IPS-NIHi7 (cell line): ENCODE data around the gene BOLL.
"Not testable (repeated sequence)": the region's sequence is repeated elsewhere in the genome, so short reads cannot be mapped to it uniquely, and the experiment has no call there.

Experiments
- DNase-seq: peaks from one replicate; pipeline ENCODE4 v3.0.0; 2012; ENCODE audit warnings: mixed read lengths; ENCODE audit errors: extremely low spot score

The BOLL gene, protein sequence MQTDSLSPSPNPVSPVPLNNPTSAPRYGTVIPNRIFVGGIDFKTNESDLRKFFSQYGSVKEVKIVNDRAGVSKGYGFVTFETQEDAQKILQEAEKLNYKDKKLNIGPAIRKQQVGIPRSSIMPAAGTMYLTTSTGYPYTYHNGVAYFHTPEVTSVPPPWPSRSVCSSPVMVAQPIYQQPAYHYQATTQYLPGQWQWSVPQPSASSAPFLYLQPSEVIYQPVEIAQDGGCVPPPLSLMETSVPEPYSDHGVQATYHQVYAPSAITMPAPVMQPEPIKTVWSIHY

DNA sequence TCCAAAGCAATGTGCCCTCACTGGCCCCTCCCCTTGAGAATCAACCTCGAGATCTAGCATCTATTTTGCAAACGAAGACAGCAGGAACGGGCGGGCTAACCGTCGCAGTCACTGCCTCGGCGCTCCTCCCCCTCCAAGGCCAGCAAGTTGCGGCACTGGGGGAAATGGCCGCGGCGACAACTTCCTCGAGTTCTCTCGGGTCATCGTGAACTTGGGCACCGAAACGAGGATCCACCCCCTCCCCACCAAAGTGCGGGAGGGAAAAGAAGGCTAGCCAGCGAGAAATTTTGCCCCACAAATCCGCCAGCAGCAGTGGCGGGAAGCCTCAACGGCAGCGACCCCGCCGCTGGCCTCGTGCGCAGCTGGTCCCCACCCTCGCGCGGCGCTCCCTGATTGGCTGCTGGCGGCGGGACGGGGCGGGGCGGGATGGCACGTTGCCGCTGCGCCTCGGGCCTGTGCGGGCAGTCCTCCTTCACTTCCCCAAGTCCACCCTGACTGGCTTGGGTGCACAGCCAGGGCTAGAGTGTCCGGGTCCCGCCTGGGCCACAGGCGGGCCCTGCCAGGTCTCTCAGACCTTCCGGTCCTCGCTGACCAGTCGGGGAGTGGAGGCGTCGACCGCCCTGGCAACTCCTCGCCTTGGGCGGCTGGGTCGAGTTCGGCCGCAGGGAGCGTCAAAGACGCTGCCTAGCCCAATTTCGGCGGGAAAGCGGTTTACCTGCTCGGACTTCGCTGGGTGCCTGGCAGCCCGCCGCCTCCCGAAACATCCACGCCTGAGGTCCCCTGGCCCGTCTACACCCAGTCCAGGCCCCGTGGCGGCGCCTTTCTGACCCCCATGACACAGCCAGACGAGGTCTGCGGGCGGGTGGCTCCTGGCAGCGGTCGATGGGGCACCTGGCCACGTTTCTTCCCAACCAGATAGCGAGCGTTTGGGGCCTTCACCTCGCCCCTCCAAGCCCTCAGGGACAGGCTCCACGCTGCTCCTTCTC is at the start of gene BOLL:
Gene BOLL (minus strand): TSS at position 364 of the 986 bp plus-strand sequence. CDS start 3,469 bp downstream, outside the sequence.
- DNase-seq: no peak

DNA sequence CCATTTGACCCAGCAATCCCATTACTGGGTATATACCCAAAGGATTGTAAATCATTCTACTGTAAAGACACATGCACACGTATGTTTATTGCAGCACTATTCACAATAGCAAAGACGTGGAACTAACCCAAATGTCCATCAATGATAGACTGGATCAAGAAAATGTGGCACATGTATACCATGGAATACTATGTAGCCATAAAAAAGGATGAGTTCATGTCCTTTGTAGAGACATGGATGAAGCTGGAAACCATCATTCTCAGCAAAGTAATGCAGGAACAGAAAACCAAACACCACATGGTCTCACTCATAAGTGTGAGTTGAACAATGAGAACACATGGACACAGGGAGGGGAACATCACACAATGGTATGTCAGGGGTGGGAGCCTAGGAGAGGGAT is 49.7 kb upstream of the BOLL start:
- not testable (repeated sequence) for DNase-seq

DNA sequence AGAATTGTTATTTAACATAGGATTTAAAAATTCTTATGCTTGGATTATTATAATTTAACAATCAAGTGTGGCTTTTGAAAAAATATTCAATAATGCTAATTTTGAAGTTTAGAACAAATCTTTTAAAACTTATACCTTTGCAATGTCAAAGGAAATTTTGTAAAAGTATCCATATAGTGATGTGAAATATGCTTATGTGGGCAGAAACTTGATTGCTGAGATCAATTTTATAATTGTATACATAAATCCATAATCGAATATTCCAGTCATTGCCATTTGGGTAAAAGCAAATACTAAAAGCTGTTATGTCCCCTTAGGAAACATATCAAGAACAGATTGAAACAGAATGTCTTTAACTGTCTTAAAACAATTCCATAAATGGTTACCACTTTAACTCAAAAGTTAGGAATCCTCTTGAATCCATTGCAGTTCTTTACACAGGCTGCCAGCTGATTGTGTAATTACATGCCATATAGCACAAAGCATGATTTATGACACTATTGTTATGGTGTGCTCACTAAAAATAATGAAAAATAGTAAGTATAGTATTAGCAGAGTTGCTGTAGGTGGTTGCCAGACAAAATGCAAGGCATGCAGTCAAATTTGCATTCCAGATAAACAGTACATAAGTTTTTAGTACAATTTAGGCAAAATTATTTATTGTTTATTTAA is 43.5 kb upstream of the BOLL start:
- DNase-seq: no peak

DNA sequence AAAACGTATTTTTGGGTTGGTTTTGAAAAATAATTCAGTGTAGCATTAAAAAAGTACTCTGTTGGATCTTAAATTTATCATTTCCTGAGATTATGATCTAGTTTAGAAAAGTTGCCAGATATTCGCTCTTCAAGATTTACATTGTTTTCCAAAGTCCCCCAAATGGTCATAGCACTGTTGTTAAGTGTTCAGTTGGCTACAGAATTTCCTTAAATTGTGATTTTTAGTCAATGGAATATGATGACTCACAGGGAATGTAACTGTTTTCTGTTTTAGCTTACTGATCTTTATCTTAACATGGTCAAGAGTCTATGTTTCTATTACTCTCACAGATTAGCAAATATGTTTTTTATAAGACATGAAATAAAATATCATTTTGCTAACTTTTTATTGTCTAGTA is 42.5 kb upstream of the BOLL start:
- DNase-seq: no peak

DNA sequence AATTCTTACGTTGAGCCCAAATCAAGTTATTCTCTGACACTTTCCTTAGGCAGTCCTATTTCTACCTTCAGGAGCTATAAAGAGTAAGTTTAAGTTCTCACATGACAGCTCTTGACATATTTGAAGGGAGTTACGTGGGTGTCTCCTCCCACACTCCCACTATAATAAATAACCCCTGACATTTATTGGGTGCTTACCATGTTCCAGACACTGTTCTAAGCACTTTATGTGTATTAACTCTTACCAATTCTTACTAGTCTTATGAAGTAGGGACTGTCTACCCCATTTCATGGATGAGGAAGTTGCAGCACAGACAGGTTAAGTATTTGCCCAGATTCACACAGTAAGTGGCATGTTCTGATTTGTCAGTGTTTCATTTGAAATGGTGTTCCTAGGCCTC is 37.2 kb upstream of the BOLL start:
- no peak for DNase-seq

DNA sequence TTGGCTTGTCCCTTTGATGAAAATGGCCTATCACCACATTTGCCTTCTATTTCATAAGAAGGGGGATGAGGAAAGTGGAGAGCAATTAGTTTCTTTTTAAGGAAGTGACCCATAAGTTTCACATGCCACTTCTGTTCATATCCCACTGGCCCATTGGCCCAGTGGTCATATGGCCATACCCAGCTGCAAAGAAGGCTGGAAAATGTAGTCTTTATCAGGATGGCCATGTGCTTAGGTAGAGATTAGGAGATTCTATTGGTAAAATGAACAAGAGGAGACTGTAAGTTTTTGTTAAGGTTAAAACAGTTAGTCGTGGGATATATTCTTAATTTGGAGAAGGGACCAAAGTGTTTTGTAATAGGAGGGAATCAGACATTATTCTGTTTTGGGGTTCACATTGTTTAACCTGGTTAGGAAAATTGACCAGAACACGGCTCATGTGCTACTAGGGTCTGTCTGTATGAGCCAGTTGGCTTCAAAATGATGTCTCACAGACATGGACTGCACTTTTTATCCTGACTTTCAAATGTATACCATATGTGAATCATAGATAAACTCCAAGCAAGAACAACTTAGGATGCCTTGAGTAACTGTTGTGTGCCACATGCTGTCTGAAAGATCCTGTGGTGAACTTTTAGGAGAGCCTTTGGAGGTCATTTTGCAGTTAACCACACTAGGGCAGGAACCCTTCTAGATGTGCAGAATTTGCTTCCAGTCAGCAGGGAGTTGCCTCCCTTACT is 36.6 kb upstream of the BOLL start:
- DNase-seq: no peak

DNA sequence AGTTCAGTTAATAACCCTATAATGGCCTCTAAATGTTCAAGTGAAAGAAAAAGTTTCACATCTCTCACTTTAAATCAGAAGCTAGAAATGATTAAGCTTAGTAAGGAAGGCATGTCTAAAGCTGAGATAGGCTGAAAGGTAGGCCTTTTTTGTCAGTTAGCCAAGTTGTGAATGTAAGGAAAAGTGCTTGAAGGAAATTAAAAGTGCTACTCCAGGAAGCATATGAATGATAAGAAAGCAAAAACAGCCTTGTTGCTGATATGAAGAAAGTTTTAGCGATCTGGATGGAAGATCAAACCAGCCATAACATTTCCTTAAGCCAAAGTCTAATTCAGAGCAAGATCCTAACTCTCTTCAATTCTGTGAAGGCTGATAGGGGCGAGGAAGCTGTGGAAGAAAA is 29.4 kb upstream of the BOLL start:
- no peak for DNase-seq

DNA sequence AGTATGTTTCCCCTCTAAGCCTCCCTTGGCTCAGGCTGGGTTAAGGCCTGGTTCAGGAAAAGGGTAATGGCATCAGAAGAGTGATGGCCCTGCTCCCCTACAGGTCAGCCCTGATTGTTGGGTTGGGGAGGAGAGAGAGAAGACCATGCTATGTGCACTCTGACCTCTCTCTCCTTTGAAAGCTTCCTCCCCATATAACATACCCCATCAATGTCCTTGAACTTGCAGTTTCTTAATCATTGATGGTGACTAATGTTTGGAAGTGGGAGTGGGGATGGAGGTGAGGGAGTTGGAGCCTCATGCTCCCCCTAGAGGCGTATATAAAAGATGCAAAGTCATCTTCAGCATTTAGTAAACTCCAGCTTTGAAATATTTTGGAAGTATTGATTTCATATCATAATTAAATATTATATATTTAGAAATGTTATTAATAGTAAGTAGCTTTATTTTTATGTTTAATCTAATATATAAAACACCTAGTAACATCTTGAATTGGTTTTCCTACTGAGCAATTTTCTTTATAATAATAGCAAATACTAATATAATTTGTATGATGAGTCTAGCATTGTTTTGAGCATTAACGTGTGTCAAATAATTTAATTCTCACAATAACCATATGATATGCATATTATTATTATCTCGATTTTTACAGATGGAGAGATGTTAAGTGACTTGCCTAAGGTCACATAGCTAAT is 28.1 kb upstream of the BOLL start:
- DNase-seq: peak; percentile 41

DNA sequence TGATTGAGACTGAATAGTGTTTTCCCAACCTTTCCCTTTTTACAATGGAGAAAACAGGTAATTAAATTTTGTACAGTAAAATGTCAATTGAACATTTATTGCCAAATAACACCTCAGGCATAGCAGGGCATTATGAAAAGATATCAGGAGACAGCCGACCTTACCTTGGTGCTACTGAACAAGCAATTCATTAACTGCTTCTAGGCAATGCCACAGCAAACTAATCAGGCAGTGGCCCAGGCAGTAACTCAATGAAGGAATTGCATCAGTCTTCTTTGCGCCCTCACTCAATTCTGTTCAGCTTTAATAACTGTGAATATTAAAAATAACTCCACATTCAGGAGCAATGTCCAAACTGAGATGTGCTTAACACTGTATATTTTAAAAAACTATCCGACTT is 25.4 kb upstream of the BOLL start:
- no peak for DNase-seq

DNA sequence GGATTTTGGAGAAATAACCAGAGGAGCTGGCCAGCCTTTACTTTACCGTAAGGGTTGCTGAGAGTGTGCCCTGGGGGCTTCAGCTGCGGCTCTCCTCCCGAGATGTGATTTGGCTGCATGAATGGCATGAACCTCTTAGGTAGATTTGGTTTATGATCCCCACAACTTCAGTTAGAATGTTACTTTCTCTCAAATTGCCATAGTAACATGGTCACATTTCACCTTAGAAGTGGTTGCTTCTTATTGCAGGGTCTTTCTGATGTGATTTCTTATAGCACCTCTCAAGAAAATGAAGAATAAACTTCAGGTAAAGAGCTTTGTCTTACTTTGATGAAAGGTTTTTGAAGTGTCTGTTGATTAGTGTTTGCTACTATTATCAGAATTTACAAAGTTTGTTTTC is 24.9 kb upstream of the BOLL start:
- DNase-seq: no peak

DNA sequence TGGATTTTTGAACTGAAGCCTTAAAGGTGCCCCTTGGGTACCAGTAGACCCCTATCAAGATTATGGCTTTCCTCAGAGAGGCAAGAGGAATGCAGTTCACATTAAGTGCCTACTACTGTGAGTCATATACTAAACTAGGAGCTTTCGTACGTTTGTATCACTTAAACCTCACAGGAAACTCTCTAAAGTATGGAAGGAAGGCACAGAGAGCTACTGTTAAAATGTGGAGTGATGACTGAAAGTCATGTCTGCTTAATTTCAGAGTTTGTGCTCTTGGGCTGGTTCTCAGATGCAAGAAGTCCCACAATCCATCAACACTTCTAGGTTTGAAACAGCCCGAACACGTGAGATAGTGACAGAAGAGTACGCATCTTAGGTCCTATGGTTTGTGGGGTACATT is 23.9 kb upstream of the BOLL start:
- no peak for DNase-seq

DNA sequence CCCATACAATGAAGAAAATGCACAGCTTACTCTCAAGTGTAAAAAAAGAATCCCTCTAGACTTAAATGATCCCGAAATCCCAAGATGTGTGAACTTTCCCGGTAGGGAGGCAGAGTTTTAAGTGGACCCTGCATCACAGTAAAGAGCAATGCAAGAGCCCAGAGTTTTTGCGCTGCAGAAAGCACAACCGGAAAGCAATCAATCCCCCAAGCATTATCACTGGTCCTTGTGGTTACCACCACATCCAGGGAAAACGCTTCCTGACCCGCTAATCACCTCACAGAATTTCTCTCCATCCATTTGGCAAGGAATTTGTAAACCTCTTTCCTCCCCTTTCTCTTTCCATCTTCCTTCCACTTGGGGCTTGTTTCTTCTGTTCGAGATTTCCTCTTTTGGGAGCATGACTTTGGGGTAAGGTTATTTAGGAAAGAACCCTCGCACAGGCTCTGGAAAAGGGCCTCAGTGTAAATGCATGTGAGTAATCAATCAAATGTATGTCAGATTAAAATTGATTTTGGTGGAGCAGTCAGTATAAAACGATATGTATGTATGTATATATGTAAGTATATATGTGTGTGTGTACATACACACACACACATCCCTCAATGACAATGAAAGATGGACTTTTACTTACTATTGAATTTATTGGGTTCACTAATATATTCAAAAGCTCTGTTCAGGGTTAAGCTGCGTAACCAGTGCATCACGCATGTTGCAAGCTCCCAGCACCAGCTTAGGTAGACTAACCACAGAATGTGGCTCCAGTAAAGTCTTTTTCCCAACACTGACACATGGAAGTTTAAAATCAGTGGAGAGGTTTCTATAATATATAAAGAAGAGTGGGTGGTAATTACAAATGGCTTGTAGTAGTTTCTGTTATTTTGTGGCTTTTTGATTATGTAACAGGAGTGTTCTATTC is 20.9 kb upstream of the BOLL start:
- DNase-seq: peak; percentile 22

DNA sequence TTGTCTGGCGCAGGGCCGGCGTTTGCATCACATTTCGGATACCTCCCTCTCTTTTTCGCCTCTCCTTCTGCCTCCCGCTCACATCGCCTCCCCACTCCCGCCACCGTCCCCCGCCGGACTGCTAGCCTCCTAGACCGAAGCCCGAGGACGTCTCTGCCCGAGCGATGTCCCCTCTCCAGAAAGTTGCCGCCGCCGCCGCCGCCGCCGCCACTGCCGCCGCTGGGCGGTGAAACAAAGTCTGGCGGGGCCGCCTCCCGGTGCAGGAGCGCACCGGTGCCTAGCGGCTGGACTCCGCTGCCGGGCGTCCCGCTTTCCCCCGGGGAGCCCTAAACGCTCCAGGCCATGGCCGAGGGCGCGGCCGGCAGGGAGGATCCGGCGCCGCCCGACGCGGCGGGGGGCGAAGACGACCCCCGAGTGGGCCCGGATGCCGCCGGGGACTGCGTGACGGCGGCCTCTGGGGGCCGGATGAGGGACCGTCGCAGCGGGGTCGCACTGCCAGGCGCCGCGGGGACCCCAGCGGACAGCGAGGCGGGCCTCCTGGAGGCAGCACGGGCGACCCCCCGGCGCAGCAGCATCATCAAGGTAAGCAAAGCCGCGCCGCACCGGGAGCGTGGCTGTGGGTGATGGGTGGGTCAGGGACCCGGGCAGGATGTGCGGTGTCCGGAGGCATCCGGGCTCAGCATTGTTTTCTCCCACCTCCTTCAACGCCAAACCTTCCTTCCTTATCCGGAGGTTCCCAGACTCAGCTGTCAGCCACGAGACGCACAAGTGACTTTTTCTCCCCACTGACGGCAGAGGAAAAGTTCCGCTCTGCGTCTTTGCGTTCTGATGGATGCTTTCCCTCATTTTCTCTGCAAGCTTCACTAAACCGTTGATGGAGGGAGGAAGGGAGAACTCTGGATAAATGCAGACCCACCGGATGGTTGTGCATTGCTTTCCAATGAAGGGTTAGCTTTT is 19.9 kb upstream of the BOLL start:
- DNase-seq: peak; percentile 25

DNA sequence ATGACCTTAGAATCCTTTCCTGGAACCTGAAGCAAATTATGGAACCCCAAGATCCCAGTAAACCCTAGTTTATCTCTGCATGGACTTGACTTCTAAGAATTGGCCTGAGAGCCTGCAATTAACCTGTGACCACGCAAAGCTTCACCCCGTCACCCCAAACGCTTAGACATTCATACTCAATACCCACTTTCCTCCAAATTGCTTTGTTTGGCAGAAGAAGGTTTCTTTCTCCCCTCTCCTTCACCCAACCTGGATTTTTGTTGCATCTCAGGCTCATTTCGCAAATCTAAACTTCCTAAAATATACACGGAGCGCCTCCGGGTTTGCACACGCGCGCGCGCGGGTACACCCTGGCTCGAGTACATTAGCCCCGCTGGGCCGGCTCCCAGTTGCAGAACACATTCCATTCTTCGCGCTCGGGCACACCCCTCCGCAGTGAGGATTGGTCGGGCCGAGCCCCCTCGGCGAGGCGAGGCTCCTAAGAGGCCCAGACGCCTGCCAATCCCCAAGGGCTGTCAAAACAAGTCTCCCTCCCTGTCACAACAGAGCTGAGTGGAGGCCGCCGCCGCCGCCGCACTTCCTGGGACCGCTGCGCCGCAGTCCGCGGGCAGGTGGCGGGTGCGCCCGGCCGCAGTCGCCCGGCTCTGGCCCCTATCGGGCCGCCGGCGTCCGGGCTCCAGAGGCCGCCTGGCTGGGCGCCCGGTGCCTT is 19.1 kb upstream of the BOLL start, which contains the start of gene PLCL1:
Gene PLCL1 (plus strand): TSS at position 545 of the 709 bp plus-strand sequence.
- DNase-seq: peak; percentile 96

DNA sequence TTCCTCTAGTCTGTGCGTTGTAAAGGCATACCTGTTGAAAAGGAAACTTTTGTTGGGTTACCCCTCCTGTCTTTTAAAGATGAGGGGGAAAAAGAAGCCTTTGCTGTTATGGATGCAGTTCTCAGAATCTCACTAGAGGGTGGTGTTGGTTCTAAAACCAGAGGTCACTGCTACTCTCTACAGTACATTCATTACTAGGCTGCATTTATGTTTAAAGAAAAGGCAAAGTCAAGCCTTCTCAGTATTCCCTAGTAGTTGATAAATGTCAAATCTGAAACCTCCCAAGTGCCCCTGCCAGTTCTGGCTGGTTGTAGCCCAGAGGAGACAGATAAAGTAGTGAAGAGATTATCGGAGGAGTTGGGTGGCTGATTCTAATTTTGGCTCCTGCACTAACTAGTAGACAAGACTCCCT is 17.9 kb upstream of the BOLL start:
- DNase-seq: peak; percentile 54

DNA sequence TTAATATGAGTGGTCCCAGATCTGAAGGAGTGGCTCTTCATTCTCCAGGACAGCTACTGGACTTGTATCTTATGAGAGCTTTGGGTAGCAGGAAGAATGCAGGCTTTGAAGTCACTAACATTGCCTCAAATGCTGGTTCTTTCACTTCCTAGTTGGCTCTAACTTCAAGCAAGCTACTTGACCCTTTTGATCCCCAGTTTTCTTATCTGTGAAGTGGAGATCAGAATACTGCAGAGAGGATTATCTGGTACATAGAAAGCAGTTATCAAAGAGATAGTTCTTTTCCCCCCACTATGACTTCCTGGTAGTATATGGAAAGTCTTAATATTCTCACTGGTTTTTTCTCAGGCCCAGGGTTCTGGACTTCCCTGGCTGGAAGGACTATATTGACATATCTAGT is 15.9 kb upstream of the BOLL start:
- no peak for DNase-seq

DNA sequence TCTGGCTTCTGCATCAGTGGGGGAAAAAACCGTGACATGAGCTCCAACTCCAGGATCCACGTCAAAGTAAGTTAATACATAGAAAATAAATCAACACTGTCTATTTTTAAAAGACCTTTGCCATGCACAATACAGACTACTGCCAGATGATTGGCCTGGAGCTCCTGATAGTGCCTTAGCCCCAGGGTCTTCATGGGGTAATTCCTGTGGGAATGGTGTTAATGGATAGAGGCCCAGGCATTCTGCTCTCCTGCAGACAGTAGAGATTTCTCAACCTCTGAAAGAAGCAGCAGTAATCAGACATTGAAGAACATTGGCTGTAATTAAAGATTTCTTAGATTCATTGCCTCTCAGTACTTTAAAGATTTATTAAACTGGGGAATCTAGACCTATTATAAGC is 15.0 kb upstream of the BOLL start:
- no peak for DNase-seq

DNA sequence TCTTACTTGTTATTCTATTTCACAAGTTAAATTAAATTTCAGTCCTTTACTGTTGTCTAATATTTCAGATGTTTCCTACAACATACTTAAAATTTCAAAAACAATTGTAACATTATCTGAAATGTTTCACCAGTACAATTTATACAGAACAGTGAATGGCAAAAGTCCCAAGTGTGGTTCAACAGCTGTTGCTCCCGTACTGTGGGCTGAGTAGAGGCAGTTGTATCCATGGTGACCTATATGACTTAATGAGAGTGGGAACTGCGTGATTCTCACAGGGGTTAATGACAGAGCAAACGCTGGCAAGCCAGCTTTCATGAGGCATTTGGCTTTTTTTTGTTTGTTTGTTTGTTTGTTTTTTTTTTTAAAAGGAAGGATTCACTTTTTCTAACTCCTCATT is 13.9 kb upstream of the BOLL start:
- DNase-seq: no peak
